ENCODE measurements around the gene ST6GALNAC1. TPM values are rescaled to one million over a fixed set of nuclear protein-coding genes. Genes with fewer than 3 reads are reported as not detected.

Gene ST6GALNAC1
- total and polyA plus RNA-seq, 2 donors (not counting 3 experiments of a cell fraction or from before 2014, with no cell fraction given), result 0.19 to 0.55 TPM

DNA sequence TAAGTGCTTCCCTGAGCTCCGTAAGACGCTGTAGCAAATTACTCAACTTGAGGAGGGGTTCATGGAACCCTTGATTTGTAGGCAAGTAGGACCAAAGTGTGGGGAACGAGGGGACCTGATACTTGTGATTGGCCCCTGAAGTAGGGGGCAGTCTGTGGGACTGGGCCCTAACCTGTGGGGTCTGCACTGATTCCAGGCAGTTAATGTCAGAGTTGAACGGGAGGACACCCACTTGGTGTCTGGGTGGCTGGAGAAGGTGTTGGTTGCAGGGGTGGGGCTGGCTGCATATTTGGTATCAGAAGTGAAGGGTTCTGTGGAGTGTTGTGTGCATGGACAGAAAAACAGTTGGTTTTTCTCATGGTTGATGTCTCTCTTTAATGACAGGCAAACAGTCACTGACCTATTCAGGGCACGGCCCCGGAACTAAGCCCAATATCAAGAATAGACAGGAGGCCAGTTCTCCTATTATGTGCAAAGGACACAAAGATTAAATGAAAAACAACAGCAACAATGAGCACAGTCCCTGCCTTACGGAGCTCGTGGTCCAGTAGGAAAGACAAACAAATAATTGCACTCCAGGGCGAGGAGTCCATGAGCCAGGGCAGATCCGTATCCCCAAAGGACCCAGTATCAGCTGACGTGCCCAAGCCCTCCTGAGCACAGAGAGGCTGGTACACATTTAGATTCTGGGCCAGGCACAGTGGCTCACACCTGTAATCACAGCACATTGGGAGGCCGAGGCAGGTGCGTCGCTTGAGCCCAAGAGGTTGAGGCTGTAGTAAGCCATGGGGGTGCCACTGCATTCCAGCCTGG, 48.0 kb upstream of the ST6GALNAC1 start:
- Histone ChIP-seq H3K9me1 (replicated peaks; ENCODE audit: control insufficient read depth, extremely low read depth, insufficient read depth, low read length) (no peaks in the 10 kb centered on the region), H3K4me3 (replicated peaks in 1 of 3; ENCODE audit: insufficient read depth in 1 of 3, low read depth in 1 of 3, low read length in 3 of 3) (no peak overlapping the region), H3K27me3 (ENCODE audit: control insufficient read depth in 2 of 2, insufficient read depth in 2 of 2, low read length in 2 of 2) (no peaks in the 10 kb centered on the region), H3K4me2 (ENCODE audit: insufficient read depth, low read length) (no peak overlapping the region), H3K79me2 (ENCODE audit: control insufficient read depth, insufficient read depth, low read length) (peaks cover 24% of the 10 kb centered on the region), H2AFZ (ENCODE audit: low read depth, low read length) (no peak overlapping the region), H3K27ac (ENCODE audit: insufficient read depth, low read depth, low read length) (no peak overlapping the region), H3K9ac (replicated peaks; ENCODE audit: extremely low read depth, insufficient read depth, low read length) (no peak overlapping the region), H3K9me3 (replicated peaks; ENCODE audit: control insufficient read depth, insufficient read depth, low read length) (no peaks in the 10 kb centered on the region), H4K20me1 (replicated peaks; ENCODE audit: control insufficient read depth, extremely low read depth, insufficient read depth, low read length) (no peaks in the 10 kb centered on the region), H3K4me1 (ENCODE audit: control insufficient read depth, extremely low read depth, insufficient read depth, low read length) (peaks cover 26% of the 10 kb centered on the region), H3K36me3 (ENCODE audit: control insufficient read depth in 2 of 2, extremely low read depth in 1 of 2, insufficient read depth in 2 of 2, low read length in 2 of 2) (no peaks in the 10 kb centered on the region)
- DNase-seq (ENCODE audit: low read depth, low spot score) (no peak), FAIRE-seq (no peak)
- no TSS peak for BruUV-seq (replicated peaks)
- TF ChIP-seq JUN (IDR thresholded peaks at IDR 0.05; ENCODE audit: borderline replicate concordance, insufficient read depth, insufficient read length, low read depth), result no peak
- TF ChIP-seq, protein P1, sequence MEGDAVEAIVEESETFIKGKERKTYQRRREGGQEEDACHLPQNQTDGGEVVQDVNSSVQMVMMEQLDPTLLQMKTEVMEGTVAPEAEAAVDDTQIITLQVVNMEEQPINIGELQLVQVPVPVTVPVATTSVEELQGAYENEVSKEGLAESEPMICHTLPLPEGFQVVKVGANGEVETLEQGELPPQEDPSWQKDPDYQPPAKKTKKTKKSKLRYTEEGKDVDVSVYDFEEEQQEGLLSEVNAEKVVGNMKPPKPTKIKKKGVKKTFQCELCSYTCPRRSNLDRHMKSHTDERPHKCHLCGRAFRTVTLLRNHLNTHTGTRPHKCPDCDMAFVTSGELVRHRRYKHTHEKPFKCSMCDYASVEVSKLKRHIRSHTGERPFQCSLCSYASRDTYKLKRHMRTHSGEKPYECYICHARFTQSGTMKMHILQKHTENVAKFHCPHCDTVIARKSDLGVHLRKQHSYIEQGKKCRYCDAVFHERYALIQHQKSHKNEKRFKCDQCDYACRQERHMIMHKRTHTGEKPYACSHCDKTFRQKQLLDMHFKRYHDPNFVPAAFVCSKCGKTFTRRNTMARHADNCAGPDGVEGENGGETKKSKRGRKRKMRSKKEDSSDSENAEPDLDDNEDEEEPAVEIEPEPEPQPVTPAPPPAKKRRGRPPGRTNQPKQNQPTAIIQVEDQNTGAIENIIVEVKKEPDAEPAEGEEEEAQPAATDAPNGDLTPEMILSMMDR (IDR thresholded peaks at IDR 0.05; ENCODE audit: extremely low read depth in 1 of 2, insufficient read depth in 1 of 2, low read depth in 1 of 2, low read length in 2 of 2), result no peak
- no peak for TF ChIP-seq FOS (IDR thresholded peaks at IDR 0.05; ENCODE audit: borderline replicate concordance, insufficient read depth, low read length)
- no peak for TF ChIP-seq MAX (IDR thresholded peaks at IDR 0.05; ENCODE audit: insufficient read depth, insufficient read length)
- ChIA-PET CTCF (interaction anchor here (1.2 to 3.3 kb wide), 2 partner anchors 10 to 22 kb away, joined by 3 to 19 read pairs; no protein-coding TSS in a partner anchor), POLR2A (no interaction called here)
- dilution Hi-C loops (cut with MboI; ENCODE audit: extremely low pct_ligation_motif_present, low sequenced_read_pairs) (no loop called here), intact Hi-C loops (cut with micrococcal nuclease) (no loop called here)

Data from endothelial cell of umbilical vein (primary cell).